DOHH2 (cell line): ENCODE results near the gene HACD2.

ENCODE experiments used
- H3F3A ChIP-seq: fragments of 200-600 bp; sonication (generic), shearing (Covaris generic); 2 replicates; pipeline ENCODE4 v1.6.0; 2016; ENCODE audit warnings: antibody characterized with exemption, mild to moderate bottlenecking; ENCODE audit not compliant: control insufficient read depth, insufficient read depth
- H3K27ac ChIP-seq: fragments of 200-600 bp; sonication (generic); 2 replicates; pipeline ENCODE4 v1.5.1; 2014; ENCODE audit warnings: low read depth, mild to moderate bottlenecking, low read length, moderate library complexity
- H3K27me3 ChIP-seq: fragments of 200-600 bp; sonication (generic); 2 replicates; pipeline ENCODE4 v1.6.1; 2014; ENCODE audit warnings: mild to moderate bottlenecking, low read length, mixed read lengths; ENCODE audit not compliant: control insufficient read depth
- H3K36me3 ChIP-seq: fragments of 200-600 bp; sonication (generic); 2 replicates; pipeline ENCODE4 v1.6.1; 2014; ENCODE audit warnings: mild to moderate bottlenecking, low read length, moderate library complexity, mixed read lengths; ENCODE audit not compliant: control insufficient read depth
- H3K4me1 ChIP-seq: fragments of 200-600 bp; sonication (generic); 2 replicates; pipeline ENCODE4 v1.6.1; 2014; ENCODE audit warnings: mild to moderate bottlenecking, low read length, mixed read lengths; ENCODE audit not compliant: control insufficient read depth
- H3K4me2 ChIP-seq: fragments of 200-600 bp; sonication (generic); 2 replicates; pipeline ENCODE4 v1.6.0; 2014; ENCODE audit warnings: mild to moderate bottlenecking, low read length, moderate library complexity
- H3K4me3 ChIP-seq: fragments of 200-600 bp; sonication (generic); 2 replicates; pipeline ENCODE4 v1.5.1; 2014; ENCODE audit warnings: mild to moderate bottlenecking, low read length, mixed read lengths
- H3K79me2 ChIP-seq: fragments of 200-600 bp; sonication (generic); 2 replicates; pipeline ENCODE4 v1.6.1; 2014; ENCODE audit warnings: mild to moderate bottlenecking, low read length, mixed read lengths; ENCODE audit not compliant: control insufficient read depth
- H3K9me2 ChIP-seq: fragments of 200-600 bp; sonication (generic); replicated peaks from 2 replicates; pipeline ENCODE4 v1.6.1; 2014; ENCODE audit warnings: mild to moderate bottlenecking, low read length, mixed read lengths; ENCODE audit not compliant: control insufficient read depth
- H3K9me3 ChIP-seq: fragments of 200-600 bp; sonication (generic); 2 replicates; pipeline ENCODE4 v1.6.1; 2014; ENCODE audit warnings: antibody characterized with exemption, low read length, mixed read lengths; ENCODE audit not compliant: control insufficient read depth, insufficient read depth
- H4K20me1 ChIP-seq: fragments of 200-600 bp; sonication (generic); 2 replicates; pipeline ENCODE4 v1.6.0; 2014; ENCODE audit warnings: low read depth, mild to moderate bottlenecking, antibody characterized with exemption, low read length, moderate library complexity; ENCODE audit not compliant: control insufficient read depth, insufficient read depth
- CTCF ChIP-seq: fragments of 200-600 bp; sonication (generic); IDR thresholded peaks from one replicate; pipeline ENCODE4 v1.5.1; 2014; ENCODE audit warnings: antibody characterized with exemption, mild to moderate bottlenecking, low read depth, low read length; ENCODE audit not compliant: poor library complexity, severe bottlenecking
- EZH2phosphoT487 ChIP-seq: fragments of 200-600 bp; sonication (generic); IDR thresholded peaks from 2 replicates; pipeline ENCODE4 v1.6.1; 2017; ENCODE audit warnings: borderline replicate concordance, mild to moderate bottlenecking, antibody characterized with exemption, low read length, moderate library complexity, mixed read lengths

The HACD2 gene

GRCh38 chr3:123586968-123587367 lies 2.1 kb upstream of the HACD2 start:
- no peak overlapping the region for H3K27ac ChIP-seq
- H4K20me1 ChIP-seq = no peaks in the 10 kb centered on the region
- no peaks in the 10 kb centered on the region for H3K9me2 ChIP-seq
- peaks cover 77% of the 10 kb centered on the region for H3K79me2 ChIP-seq
- peaks cover 49% of the 10 kb centered on the region for H3K9me3 ChIP-seq
- H3K4me2 ChIP-seq = peak overlapping the region; percentile 89
- no peaks in the 10 kb centered on the region for H3K27me3 ChIP-seq
- TF ChIP-seq EZH2phosphoT487 (no peak), CTCF (no peak)
- peak overlapping the region; percentile 94 for H3K4me3 ChIP-seq
- peaks cover 56% of the 10 kb centered on the region for H3K36me3 ChIP-seq
- H3K4me1 ChIP-seq = peaks cover 29% of the 10 kb centered on the region
- H3F3A ChIP-seq = no peaks in the 10 kb centered on the region

GRCh38 chr3:123586131-123586530 lies 1.3 kb upstream of the HACD2 start:
- Histone ChIP-seq H3K27me3 (no peaks in the 10 kb centered on the region), H3K79me2 (peaks cover 77% of the 10 kb centered on the region), H3K4me2 (peak overlapping the region; percentile 89), H4K20me1 (no peaks in the 10 kb centered on the region), H3K27ac (peak overlapping the region; percentile 85), H3K4me3 (peak overlapping the region; percentile 94), H3F3A (no peaks in the 10 kb centered on the region), H3K36me3 (peaks cover 56% of the 10 kb centered on the region), H3K9me3 (peaks cover 42% of the 10 kb centered on the region), H3K4me1 (peaks cover 29% of the 10 kb centered on the region), H3K9me2 (no peaks in the 10 kb centered on the region)
- TF ChIP-seq CTCF (no peak), EZH2phosphoT487 (no peak)

- Histone ChIP-seq H3K9me2 (no peaks in the 10 kb centered on the region), H3K4me1 (peaks cover 29% of the 10 kb centered on the region), H3K36me3 (peaks cover 48% of the 10 kb centered on the region), H4K20me1 (no peaks in the 10 kb centered on the region), H3K9me3 (peaks cover 25% of the 10 kb centered on the region), H3K27me3 (no peaks in the 10 kb centered on the region), H3K79me2 (peaks cover 63% of the 10 kb centered on the region), H3K4me2 (peak overlapping the region; percentile 89), H3K4me3 (peak overlapping the region; percentile 94), H3K27ac (no peak overlapping the region; the same call in 1 of the 2 replicates), H3F3A (no peaks in the 10 kb centered on the region)
- TF ChIP-seq EZH2phosphoT487 (no peak), CTCF (no peak)
Measured at GRCh38 chr3:123584284-123584987, 417 bp downstream of the HACD2 start.
